PC-3 (cell line): ENCODE data around the gene HMOX2.

Experiments used
- EZH2phosphoT487 ChIP-seq: fragments of 300-600 bp; sonication (generic); IDR thresholded peaks from 2 replicates; pipeline ENCODE4 v1.6.1; 2018; ENCODE audit warnings: mild to moderate bottlenecking, antibody characterized with exemption, low read length, borderline replicate concordance
- TF ChIP-seq, protein P1 (sequence below): fragments of 300-600 bp; sonication (generic); conservative IDR thresholded peaks from 2 replicates; pipeline ENCODE4 v1.5.1; 2017; ENCODE audit warnings: antibody characterized with exemption, low read depth, mild to moderate bottlenecking, low read length

DNA sequence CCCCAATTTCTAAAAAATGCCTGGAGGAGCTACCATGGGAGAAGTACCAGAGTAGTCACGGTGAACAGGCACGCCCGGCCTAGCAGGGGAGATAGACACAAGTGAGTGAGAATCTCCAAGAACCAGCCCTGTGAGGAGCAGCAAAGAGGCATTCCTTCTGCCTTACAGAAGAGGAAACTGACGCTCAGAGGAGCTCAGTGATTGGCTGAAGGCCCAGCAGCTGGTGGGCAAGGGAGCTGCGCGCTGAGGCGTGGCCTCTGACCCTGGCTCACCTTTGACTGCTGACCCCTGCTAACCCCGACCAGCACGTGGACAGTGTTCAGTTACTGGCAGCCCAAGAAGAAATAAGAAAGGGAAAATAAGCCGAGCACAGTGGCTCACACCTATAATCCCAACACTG lies 81.8 kb downstream of the HMOX2 start:
- TF ChIP-seq, protein P1, sequence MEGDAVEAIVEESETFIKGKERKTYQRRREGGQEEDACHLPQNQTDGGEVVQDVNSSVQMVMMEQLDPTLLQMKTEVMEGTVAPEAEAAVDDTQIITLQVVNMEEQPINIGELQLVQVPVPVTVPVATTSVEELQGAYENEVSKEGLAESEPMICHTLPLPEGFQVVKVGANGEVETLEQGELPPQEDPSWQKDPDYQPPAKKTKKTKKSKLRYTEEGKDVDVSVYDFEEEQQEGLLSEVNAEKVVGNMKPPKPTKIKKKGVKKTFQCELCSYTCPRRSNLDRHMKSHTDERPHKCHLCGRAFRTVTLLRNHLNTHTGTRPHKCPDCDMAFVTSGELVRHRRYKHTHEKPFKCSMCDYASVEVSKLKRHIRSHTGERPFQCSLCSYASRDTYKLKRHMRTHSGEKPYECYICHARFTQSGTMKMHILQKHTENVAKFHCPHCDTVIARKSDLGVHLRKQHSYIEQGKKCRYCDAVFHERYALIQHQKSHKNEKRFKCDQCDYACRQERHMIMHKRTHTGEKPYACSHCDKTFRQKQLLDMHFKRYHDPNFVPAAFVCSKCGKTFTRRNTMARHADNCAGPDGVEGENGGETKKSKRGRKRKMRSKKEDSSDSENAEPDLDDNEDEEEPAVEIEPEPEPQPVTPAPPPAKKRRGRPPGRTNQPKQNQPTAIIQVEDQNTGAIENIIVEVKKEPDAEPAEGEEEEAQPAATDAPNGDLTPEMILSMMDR = no peak
- TF ChIP-seq EZH2phosphoT487 = no peak
